ENCODE data around the gene MPL.

The MPL gene

DNA sequence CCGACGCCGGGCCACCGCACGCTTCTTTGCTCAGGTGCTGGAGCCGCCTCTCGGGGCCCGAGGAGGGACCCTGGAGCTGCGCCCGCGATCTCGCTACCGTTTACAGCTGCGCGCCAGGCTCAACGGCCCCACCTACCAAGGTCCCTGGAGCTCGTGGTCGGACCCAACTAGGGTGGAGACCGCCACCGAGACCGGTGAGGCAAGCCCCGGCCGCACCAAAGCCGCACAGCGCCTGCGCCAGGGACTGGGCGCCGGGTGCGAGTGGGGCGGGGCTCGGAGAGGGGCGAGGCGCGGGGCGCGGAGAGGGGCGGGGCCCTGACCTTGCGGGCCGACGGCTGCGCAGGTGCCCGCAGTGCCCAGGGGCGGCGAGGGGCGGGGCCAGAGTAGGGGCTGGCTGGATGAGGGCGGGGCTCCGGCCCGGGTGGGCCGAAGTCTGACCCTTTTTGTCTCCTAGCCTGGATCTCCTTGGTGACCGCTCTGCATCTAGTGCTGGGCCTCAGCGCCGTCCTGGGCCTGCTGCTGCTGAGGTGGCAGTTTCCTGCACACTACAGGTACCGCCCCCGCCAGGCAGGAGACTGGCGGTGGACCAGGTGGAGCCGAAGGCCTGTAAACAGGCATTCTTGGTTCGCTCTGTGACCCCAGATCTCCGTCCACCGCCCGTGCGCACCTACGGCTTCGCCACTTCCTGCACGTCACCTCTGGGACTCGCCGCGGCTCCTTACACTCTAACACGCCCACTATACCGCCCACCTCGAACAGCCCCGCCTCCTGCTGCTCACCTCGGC, 11.4 kb downstream of the MPL start:
- peak; percentile 90 for ATAC-seq

GRCh38 chr1:43349594-43350306, 12.1 kb downstream of the MPL start:
- ATAC-seq = peak; percentile 10; the same call in 2 of the 3 replicates
- TF ChIP-seq TOX (CRISPR knock-in tag; IDR thresholded peaks at IDR 0.05; ENCODE audit: borderline replicate concordance) (no peak), TSHZ2 (CRISPR knock-in tag; IDR thresholded peaks at IDR 0.05) (no peak), ZFP3 (CRISPR knock-in tag; IDR thresholded peaks at IDR 0.05) (no peak), PPARA (CRISPR knock-in tag; IDR thresholded peaks at IDR 0.05; ENCODE audit: borderline replicate concordance) (no peak), ZNF70 (CRISPR knock-in tag; IDR thresholded peaks at IDR 0.05) (no peak), TCF4 (CRISPR knock-in tag; IDR thresholded peaks at IDR 0.05; ENCODE audit: borderline replicate concordance) (no peak), OSR1 (CRISPR knock-in tag; IDR thresholded peaks at IDR 0.05) (no peak), ZC3H10 (CRISPR knock-in tag; IDR thresholded peaks at IDR 0.05) (no peak), ARNTL (CRISPR knock-in tag; IDR thresholded peaks at IDR 0.05; ENCODE audit: borderline replicate concordance, low read depth) (no peak)

More for the DNA sequence above, 11.4 kb downstream of the MPL start:
- TF ChIP-seq ZNF8 (CRISPR knock-in tag; IDR thresholded peaks at IDR 0.05) (no peak), TSHZ2 (CRISPR knock-in tag; IDR thresholded peaks at IDR 0.05) (no peak), TOX (CRISPR knock-in tag; IDR thresholded peaks at IDR 0.05; ENCODE audit: borderline replicate concordance) (no peak), ZNF565 (CRISPR knock-in tag; conservative IDR thresholded peaks at IDR 0.05; ENCODE audit: low read depth) (no peak)
- TF ChIP-seq, protein P1, sequence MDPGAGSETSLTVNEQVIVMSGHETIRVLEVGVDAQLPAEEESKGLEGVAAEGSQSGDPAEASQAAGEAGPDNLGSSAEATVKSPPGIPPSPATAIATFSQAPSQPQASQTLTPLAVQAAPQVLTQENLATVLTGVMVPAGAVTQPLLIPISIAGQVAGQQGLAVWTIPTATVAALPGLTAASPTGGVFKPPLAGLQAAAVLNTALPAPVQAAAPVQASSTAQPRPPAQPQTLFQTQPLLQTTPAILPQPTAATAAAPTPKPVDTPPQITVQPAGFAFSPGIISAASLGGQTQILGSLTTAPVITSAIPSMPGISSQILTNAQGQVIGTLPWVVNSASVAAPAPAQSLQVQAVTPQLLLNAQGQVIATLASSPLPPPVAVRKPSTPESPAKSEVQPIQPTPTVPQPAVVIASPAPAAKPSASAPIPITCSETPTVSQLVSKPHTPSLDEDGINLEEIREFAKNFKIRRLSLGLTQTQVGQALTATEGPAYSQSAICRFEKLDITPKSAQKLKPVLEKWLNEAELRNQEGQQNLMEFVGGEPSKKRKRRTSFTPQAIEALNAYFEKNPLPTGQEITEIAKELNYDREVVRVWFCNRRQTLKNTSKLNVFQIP (CRISPR knock-in tag; IDR thresholded peaks at IDR 0.05; ENCODE audit: borderline replicate concordance, low read depth) = no peak

GRCh38 chr1:43350976-43351375, 13.4 kb downstream of the MPL start:
- ATAC-seq = no peak
- no peak for TF ChIP-seq SNAI2 (CRISPR knock-in tag; IDR thresholded peaks at IDR 0.05)
- no peak for TF ChIP-seq CSDC2 (CRISPR knock-in tag; IDR thresholded peaks at IDR 0.05)
- TF ChIP-seq ESRRG (CRISPR knock-in tag; IDR thresholded peaks at IDR 0.05) = no peak
- no peak for TF ChIP-seq ZNF70 (CRISPR knock-in tag; IDR thresholded peaks at IDR 0.05)
- TF ChIP-seq ZC3H10 (CRISPR knock-in tag; IDR thresholded peaks at IDR 0.05) = no peak
- no peak for TF ChIP-seq TCF4 (CRISPR knock-in tag; IDR thresholded peaks at IDR 0.05; ENCODE audit: borderline replicate concordance)
- no peak for TF ChIP-seq TSHZ2 (CRISPR knock-in tag; IDR thresholded peaks at IDR 0.05)
- no peak for TF ChIP-seq TOX (CRISPR knock-in tag; IDR thresholded peaks at IDR 0.05; ENCODE audit: borderline replicate concordance)
- no peak for TF ChIP-seq ZFP30 (CRISPR knock-in tag; IDR thresholded peaks at IDR 0.05)
- TF ChIP-seq ISL1 (CRISPR knock-in tag; IDR thresholded peaks at IDR 0.05) = no peak
- TF ChIP-seq ZNF8 (CRISPR knock-in tag; IDR thresholded peaks at IDR 0.05) = no peak
- no peak for TF ChIP-seq GLIS3 (CRISPR knock-in tag; IDR thresholded peaks at IDR 0.05)
- no peak for TF ChIP-seq CREB5 (CRISPR knock-in tag; IDR thresholded peaks at IDR 0.05; ENCODE audit: low read depth)
- TF ChIP-seq OSR1 (CRISPR knock-in tag; IDR thresholded peaks at IDR 0.05) = no peak
- TF ChIP-seq PPARA (CRISPR knock-in tag; IDR thresholded peaks at IDR 0.05; ENCODE audit: borderline replicate concordance) = no peak
- no peak for TF ChIP-seq CSRNP3 (CRISPR knock-in tag; IDR thresholded peaks at IDR 0.05)

Data from SK-N-SH treated with all-trans-retinoic acid at 6 μM for 48 hours (cell line).